SH-SY5Y (cell line): ENCODE results near the gene USP6NL.

Source experiments
- GATA2 ChIP-seq: IDR thresholded peaks from 2 replicates; pipeline ENCODE4 v1.6.1; 2011; ENCODE audit warnings: mild to moderate bottlenecking, low read depth, low read length
- GATA3 ChIP-seq: IDR thresholded peaks from 2 replicates; pipeline ENCODE4 v1.6.1; 2011; ENCODE audit warnings: low read depth, mild to moderate bottlenecking, low read length, moderate library complexity

- no peak for TF ChIP-seq GATA2
- TF ChIP-seq GATA3, result no peak
These were observed 5.5 kb downstream of the USP6NL start for GRCh38 chr10:11605807-11606408.
